ENCODE data around the gene SEMA5A. TPM values are rescaled to one million over a fixed set of nuclear protein-coding genes. Genes with fewer than 3 reads are reported as not detected.

The SEMA5A gene
- total RNA-seq, 6 experiments from 2014 or later, result 3.1 to 12.6 (median 5.7) TPM

GRCh38 chr5:9363449-9363848, 182.4 kb downstream of the SEMA5A start:
- TF ChIP-seq CTCF (IDR thresholded peaks at IDR 0.05) (no peak), POLR2A (IDR thresholded peaks at IDR 0.05) (no peak)
- no peaks in the 10 kb centered on the region for H3K36me3 ChIP-seq
- WGBS (ENCODE audit: insufficient coverage, low coverage, low lambda C conversion rate, missing lambda C conversion rate), result 31% methylated on average over 2 of the region's 2 CpGs
- no peak overlapping the region for H3K27ac ChIP-seq
- H3K27me3 ChIP-seq, result no peaks in the 10 kb centered on the region
- no peak for DNase-seq
- intact Hi-C loops (cut with DNase I), result no loop called here
- peaks cover 0 to 3% (median 0%) of the 10 kb centered on the region in 4 donors for H3K9me3 ChIP-seq
- no peaks in the 10 kb centered on the region for H3K4me1 ChIP-seq
- no peak for ATAC-seq
- H3K4me3 ChIP-seq, result no peak overlapping the region

GRCh38 chr5:9363026-9363425, 182.8 kb downstream of the SEMA5A start:
- DNase-seq (no peak), ATAC-seq (no peak)
- WGBS (ENCODE audit: insufficient coverage, low coverage, low lambda C conversion rate, missing lambda C conversion rate), result 30% methylated on average over 2 of the region's 2 CpGs
- Histone ChIP-seq H3K27ac (no peak overlapping the region), H3K4me1 (no peaks in the 10 kb centered on the region), H3K9me3 (peaks cover 0 to 3% (median 0%) of the 10 kb centered on the region in 4 donors), H3K4me3 (no peak overlapping the region), H3K36me3 (no peaks in the 10 kb centered on the region), H3K27me3 (no peaks in the 10 kb centered on the region)
- TF ChIP-seq CTCF (IDR thresholded peaks at IDR 0.05) (no peak), POLR2A (IDR thresholded peaks at IDR 0.05) (no peak)
- intact Hi-C loops (cut with DNase I), result no loop called here

- no peaks in the 10 kb centered on the region for H3K4me1 ChIP-seq
- no peak for DNase-seq
- ATAC-seq, result no peak
- TF ChIP-seq POLR2A (IDR thresholded peaks at IDR 0.05), result no peak
- TF ChIP-seq CTCF (IDR thresholded peaks at IDR 0.05), result no peak
- no peak overlapping the region for H3K4me3 ChIP-seq
- no peak overlapping the region for H3K27ac ChIP-seq
- intact Hi-C loops (cut with DNase I), result no loop called here
- no peaks in the 10 kb centered on the region for H3K27me3 ChIP-seq
- H3K36me3 ChIP-seq, result no peaks in the 10 kb centered on the region
- H3K9me3 ChIP-seq, result peaks cover 0 to 3% (median 0%) of the 10 kb centered on the region in 4 donors
- WGBS (ENCODE audit: insufficient coverage, low coverage, low lambda C conversion rate, missing lambda C conversion rate), result 66% methylated on average over 3 of the region's 3 CpGs
These were observed 183.3 kb downstream of the SEMA5A start for GRCh38 chr5:9362600-9362999.

GRCh38 chr5:9361835-9362234, 184.0 kb downstream of the SEMA5A start:
- Histone ChIP-seq H3K4me1 (no peaks in the 10 kb centered on the region), H3K36me3 (no peaks in the 10 kb centered on the region), H3K9me3 (peaks cover 0 to 3% (median 0%) of the 10 kb centered on the region in 4 donors), H3K4me3 (no peak overlapping the region), H3K27ac (no peak overlapping the region), H3K27me3 (no peaks in the 10 kb centered on the region)
- WGBS (ENCODE audit: insufficient coverage, low coverage, low lambda C conversion rate, missing lambda C conversion rate), result 8% methylated on average over 3 of the region's 8 CpGs
- ATAC-seq, result peak; percentile 86 to 94 (median 89)
- peak in 2 of 3 donors; percentile 27 to 62 for DNase-seq
- TF ChIP-seq CTCF (IDR thresholded peaks at IDR 0.05) (peak; percentile 63 to 79 (median 79)), POLR2A (IDR thresholded peaks at IDR 0.05) (no peak)
- intact Hi-C loops (cut with DNase I), result no loop called here
